AG09309 (cell line): Measurements from ENCODE around the gene TXNRD1.
A peak's percentile ranks its signal among the peaks of the same experiment; 100 is the strongest.
"Not testable (repeated sequence)": the region's sequence is repeated elsewhere in the genome, so short reads cannot be mapped to it uniquely, and the experiment has no call there.

Experiments used
- DNase-seq: peaks from one replicate; pipeline ENCODE4 v3.0.0-alpha.2; 2010; ENCODE audit warnings: low read depth
- H3K4me3 ChIP-seq: 2 replicates; pipeline ENCODE4 v1.5.1; 2011; ENCODE audit warnings: mild to moderate bottlenecking, low read depth, low read length, moderate library complexity; ENCODE audit not compliant: control insufficient read depth
- TF ChIP-seq, protein P1 (sequence below): IDR thresholded peaks from 2 replicates; pipeline ENCODE4 v1.5.1; 2011; ENCODE audit warnings: mild to moderate bottlenecking, low read depth, low read length, inconsistent platforms; ENCODE audit not compliant: insufficient read depth, control insufficient read depth; ENCODE audit errors: missing control alignments

Gene TXNRD1

DNA sequence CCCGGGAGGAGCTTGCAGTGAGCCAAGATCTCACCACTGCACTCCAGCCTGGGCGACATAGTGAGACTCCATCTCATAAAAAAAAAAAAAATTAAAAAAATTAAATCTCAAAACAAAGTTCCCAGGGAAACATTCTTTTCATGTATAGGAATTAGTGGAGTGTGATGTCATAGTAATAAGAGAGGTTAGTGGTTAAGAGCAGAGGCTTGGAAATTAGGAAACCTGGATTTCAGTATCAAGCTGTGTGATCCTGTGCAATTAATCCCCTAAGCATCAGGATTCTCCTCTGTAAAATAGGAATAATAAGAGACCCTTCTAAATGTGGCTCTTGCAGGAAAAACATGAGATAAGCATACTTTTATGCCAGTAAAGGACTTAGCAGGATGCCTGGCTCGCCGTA, 3.1 kb upstream of the TXNRD1 start:
- no peak for DNase-seq
- TF ChIP-seq, protein P1, sequence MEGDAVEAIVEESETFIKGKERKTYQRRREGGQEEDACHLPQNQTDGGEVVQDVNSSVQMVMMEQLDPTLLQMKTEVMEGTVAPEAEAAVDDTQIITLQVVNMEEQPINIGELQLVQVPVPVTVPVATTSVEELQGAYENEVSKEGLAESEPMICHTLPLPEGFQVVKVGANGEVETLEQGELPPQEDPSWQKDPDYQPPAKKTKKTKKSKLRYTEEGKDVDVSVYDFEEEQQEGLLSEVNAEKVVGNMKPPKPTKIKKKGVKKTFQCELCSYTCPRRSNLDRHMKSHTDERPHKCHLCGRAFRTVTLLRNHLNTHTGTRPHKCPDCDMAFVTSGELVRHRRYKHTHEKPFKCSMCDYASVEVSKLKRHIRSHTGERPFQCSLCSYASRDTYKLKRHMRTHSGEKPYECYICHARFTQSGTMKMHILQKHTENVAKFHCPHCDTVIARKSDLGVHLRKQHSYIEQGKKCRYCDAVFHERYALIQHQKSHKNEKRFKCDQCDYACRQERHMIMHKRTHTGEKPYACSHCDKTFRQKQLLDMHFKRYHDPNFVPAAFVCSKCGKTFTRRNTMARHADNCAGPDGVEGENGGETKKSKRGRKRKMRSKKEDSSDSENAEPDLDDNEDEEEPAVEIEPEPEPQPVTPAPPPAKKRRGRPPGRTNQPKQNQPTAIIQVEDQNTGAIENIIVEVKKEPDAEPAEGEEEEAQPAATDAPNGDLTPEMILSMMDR: no peak
- H3K4me3 ChIP-seq: no peak overlapping the region

DNA sequence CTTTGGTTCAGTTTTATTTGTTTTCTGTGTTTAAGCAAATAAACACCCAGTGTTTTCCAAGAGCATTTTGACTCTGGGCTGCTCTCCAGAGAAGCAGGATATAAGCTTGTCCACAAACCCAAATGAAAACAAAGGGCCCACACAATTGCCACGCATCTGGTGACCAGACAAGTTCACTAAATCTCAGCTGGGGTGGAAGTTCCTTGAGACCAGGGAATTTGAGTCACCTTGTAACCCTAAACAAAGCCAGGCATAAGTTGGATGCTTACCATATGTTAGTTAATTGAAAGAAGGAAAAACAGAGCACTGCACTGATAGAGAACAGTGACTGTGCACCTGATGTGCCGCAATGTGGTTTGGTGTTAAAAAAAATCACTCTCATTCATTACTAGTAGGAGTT, 1.6 kb upstream of the TXNRD1 start:
- TF ChIP-seq, protein P1: no peak
- no peak overlapping the region for H3K4me3 ChIP-seq
- DNase-seq: peak; percentile 93

DNA sequence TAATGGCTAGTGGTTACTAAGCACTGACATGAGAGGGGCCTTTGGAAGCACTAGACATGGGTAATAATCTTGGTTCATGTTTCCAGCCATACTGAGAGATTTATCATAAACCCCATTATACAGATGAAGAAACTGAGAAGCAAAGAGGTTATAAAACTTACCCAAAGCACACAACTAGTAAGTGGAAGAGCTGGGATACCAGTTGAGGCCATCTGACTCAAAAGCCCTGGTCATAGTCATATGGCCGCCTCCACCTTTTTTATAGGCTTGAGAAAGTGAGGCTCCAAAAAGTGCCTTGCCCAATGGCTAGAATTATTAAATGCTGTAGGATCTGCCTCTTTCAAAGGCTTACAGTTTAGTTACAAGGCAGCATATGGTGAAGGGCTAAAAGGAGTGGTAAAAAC, 944 bp downstream of the TXNRD1 start:
- no peak overlapping the region for H3K4me3 ChIP-seq
- no peak for DNase-seq
- TF ChIP-seq, protein P1: no peak

DNA sequence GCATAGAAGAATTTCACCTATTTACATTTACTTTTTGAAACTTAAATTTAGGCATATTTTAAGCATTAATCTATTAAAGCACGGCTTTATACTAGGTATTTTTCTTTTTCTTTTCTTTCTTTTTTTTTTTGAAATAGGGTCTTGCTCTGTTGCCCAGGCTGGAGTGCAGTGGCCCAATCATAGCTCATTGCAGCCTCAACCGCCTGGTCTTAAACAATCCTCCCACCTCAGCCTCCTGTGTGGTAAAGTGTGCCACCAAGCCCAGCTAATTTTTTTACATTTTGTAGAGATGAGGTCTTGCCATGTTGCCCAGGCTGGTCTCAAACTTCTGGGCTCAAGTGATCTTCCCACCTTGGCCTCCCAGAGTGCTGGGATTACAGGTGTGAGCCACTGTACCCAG, 2.9 kb downstream of the TXNRD1 start:
- not testable (repeated sequence) for H3K4me3 ChIP-seq, DNase-seq

DNA sequence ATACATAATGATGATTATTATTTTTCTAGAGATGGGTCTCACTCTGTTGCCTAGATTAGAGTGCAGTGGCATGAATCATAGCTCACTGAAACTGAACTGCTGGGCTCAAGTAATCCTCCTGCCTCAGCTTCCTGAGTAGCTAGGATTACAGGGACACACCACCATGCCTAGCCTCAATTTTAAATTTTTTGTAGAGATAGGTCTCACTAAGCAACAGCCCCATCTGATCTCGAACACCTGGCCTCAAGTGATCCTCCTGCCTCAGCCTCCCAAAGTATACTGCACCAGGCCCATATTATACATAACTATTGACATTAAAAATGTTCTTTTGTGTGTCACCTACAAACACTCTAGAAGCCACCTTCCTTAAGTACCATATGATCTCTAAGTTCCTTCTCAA, 3.4 kb downstream of the TXNRD1 start:
- TF ChIP-seq, protein P1: no peak
- DNase-seq: no peak
- H3K4me3 ChIP-seq: no peak overlapping the region

DNA sequence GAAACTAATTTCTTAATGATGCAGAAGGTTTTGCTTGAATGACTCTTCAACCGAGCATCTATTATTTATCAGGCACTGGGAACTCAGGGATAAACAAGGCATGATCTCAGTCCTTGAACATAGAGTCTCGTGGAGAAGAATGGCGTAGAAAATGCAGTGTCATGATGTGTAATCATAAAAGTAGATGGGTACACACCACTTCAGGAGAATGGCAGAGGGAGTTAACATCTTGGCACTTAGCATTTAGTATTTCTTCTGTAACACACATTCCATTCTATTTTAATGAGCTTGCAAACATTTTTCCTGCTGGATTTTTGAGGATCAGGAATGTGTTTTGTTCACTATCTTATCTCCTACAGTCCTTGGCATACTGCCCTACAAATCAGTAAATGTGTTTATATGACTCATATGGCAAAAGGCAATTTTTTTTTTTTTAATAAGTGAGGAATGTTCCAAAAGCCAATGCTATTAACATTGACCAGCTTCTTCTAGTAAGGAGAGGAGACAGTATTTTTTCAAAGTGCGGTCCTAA, 3.8 kb downstream of the TXNRD1 start:
- TF ChIP-seq, protein P1: no peak
- H3K4me3 ChIP-seq: no peak overlapping the region
- DNase-seq: peak; percentile 100

DNA sequence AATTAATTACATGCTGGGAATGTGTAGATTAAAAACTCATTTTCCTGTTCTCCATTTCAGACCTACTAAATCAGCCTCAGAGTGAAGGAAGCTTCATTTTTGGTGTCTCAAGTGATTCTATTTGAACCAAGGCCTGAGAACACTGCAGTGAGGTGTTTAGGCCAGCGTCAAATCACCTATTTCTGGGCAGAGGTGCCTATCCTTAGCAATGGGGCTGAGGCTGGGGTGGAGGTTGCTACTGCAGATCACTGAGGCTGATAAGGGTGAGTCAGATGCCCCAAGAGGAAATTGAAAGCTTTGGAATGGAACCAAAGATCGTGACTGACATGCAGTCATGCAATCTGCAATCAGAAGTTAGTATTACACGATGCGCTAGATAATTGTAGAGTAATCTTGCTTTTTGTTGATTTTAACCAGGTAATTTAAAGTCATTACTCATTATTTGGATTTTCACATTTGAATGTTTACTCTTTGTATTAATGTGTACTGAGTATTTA, 4.4 kb downstream of the TXNRD1 start:
- TF ChIP-seq, protein P1: no peak
- peak; percentile 65 for DNase-seq

More for the DNA sequence above, 4.4 kb downstream of the TXNRD1 start:
- H3K4me3 ChIP-seq: no peak overlapping the region
